MG63 (cell line): ENCODE measurements around the gene CHST12. TPM values are rescaled to one million over a fixed set of nuclear protein-coding genes. Genes with fewer than 3 reads are reported as not detected.
"Not testable (repeated sequence)": the region's sequence is repeated elsewhere in the genome, so short reads cannot be mapped to it uniquely, and the experiment has no call there.

ENCODE experiments used
- DNase-seq: peaks from one replicate; pipeline ENCODE4 v3.0.0-alpha.2; 2020
- H3K27me3 ChIP-seq: fragments of 250-450 bp; sonication (Bioruptor Pico); 2 replicates; pipeline ENCODE4 v1.5.1; 2020; ENCODE audit warnings: mild to moderate bottlenecking, moderate library complexity
- H3K36me3 ChIP-seq: fragments of 250-450 bp; sonication (Bioruptor Pico); 2 replicates; pipeline ENCODE4 v1.5.1; 2020; ENCODE audit warnings: mild to moderate bottlenecking, moderate library complexity
- H3K4me3 ChIP-seq: fragments of 250-450 bp; sonication (Bioruptor Pico); 2 replicates; pipeline ENCODE4 v1.5.1; 2020; ENCODE audit warnings: mild to moderate bottlenecking, moderate library complexity
- H3K9me3 ChIP-seq: fragments of 250-450 bp; sonication (Bioruptor Pico); 2 replicates; pipeline ENCODE4 v1.5.1; 2020; ENCODE audit warnings: mild to moderate bottlenecking, moderate library complexity
- total RNA-seq: library from RNA; depleted of rRNA; stranded (reverse); fragments of >200 nt; shearing (Covaris generic); gene quantifications from 2 replicates; pipeline ENCODE4 v1.2.3, GENCODE V29; 2014; ENCODE audit warnings: low replicate concordance

CHST12 gene
- total RNA-seq, 1 experiment from 2014 or later, result 25.5 TPM

DNA sequence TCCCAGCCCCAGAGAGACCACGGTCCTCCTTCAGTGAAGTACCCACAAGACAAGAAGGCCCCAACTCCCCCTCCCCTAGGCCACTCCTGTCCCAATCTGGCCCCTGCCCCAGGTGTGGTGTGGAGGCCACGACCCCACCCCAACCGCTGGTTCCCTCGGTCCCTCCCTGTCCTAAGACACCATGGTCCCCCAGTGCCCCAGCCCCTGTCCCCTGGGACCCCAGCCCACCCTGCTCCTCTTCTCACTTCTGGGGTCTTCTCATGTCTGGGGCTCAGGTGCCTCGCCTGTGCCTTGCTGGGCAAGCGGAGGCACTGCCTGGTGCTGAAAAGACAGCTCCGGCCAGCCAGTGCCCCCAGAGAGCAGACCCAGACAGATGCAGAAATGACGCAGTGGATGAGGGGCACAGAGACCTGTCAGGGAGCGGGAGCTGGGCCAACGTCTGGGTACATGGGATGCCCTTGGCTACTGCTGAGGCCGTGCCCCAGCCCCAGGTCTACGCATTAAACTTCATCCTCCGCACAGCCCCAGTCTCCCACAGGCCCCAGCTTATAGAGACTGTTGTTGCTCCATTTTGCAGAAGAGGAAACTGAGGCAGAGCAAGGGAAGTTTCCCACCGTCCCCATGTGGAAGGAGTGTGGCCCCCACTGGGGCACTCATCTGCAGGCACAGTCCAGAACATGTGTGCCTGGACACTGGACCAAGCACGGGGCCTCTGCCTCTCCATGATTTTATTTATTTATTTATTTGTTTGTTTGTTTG, 58.0 kb downstream of the CHST12 start:
- H3K9me3 ChIP-seq, result no peaks in the 10 kb centered on the region
- H3K36me3 ChIP-seq, result no peaks in the 10 kb centered on the region
- H3K27me3 ChIP-seq, result no peaks in the 10 kb centered on the region
- DNase-seq, result no peak
- H3K4me3 ChIP-seq, result no peak overlapping the region

DNA sequence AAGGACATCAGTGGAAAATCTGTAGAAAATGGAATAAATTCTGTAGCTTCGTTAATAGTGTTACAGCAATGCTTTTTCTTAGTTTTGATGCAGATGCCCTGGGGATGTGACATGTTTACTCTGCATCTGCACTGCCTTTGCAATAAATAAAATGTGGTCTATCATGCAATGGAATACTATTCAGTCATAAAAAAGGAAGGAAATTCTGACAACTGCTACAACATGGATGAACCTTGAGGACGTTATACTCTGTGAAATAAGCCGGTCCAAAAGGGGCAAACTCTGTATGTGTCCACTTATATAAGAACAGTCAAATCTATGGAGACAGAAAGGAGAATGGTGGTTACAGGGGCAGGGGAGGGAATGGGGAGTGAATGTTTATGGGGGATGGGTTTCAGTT, 59.3 kb downstream of the CHST12 start:
- H3K9me3 ChIP-seq, result no peaks in the 10 kb centered on the region
- no peaks in the 10 kb centered on the region for H3K36me3 ChIP-seq
- no peak overlapping the region for H3K4me3 ChIP-seq
- no peak for DNase-seq
- H3K27me3 ChIP-seq, result no peaks in the 10 kb centered on the region

DNA sequence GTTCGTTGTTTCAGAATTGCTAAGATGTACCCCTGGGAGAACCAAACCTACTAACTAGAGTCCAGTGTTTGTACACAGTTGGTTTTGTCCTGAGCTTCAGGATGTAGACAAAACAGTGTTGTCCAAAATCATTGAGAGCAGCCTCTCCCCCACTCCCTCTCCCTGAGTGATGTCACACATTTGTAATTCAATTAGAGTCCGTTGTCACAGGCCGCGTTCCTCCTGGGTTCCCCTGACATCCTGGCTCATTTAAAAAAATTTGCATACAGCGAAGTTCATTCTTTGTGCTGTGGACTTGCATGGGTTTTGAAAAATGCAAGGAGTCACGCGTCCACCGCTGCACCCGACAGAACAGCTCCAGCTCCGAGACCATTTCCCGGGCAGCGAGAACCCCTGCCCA, 62.5 kb downstream of the CHST12 start:
- H3K4me3 ChIP-seq, result no peak overlapping the region
- H3K9me3 ChIP-seq, result no peaks in the 10 kb centered on the region
- no peak for DNase-seq
- H3K27me3 ChIP-seq, result no peaks in the 10 kb centered on the region
- no peaks in the 10 kb centered on the region for H3K36me3 ChIP-seq

DNA sequence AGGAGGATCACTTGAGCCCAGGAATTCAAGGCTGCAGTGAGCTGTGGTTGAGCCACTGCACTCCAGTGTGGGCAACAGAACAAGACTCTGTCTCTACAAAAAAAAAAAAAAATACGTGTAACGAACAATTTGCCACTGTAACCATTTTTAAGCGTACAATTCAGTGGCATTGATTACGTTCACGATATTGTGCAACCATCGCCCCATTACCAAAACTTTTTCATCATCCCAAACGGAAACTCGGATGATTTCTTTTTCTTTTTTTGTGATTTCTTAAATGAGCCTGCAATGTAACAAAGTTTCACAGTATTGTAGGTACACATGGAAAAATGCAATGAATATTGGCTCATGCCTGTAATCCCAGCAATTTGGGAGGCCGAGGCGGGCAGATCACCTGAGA, 63.3 kb downstream of the CHST12 start:
- H3K36me3 ChIP-seq, result no peaks in the 10 kb centered on the region
- no peaks in the 10 kb centered on the region for H3K27me3 ChIP-seq
- no peak overlapping the region for H3K4me3 ChIP-seq
- DNase-seq, result no peak
- no peaks in the 10 kb centered on the region for H3K9me3 ChIP-seq

DNA sequence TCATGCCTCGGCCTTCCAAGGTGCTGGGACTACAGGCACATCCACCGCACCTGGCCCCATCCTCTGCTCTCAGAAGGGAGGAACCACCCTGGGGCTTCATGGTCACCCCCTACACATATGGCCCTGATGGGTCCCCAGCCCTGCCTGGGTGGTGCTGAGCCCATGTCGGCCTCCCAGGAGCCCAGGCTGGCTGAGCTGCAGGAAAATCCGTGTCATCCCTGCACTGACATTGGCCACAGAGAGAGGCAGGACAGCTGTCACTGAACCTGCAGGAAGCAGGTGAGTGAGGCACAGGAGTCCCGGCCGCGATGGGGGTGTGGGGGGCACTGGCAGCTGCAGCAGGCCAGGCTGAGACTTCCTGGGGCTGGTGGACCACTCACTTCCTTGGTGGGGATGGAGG, 64.8 kb downstream of the CHST12 start:
- Histone ChIP-seq H3K4me3 (no peak overlapping the region), H3K9me3 (no peaks in the 10 kb centered on the region), H3K27me3 (no peaks in the 10 kb centered on the region), H3K36me3 (no peaks in the 10 kb centered on the region)
- no peak for DNase-seq

DNA sequence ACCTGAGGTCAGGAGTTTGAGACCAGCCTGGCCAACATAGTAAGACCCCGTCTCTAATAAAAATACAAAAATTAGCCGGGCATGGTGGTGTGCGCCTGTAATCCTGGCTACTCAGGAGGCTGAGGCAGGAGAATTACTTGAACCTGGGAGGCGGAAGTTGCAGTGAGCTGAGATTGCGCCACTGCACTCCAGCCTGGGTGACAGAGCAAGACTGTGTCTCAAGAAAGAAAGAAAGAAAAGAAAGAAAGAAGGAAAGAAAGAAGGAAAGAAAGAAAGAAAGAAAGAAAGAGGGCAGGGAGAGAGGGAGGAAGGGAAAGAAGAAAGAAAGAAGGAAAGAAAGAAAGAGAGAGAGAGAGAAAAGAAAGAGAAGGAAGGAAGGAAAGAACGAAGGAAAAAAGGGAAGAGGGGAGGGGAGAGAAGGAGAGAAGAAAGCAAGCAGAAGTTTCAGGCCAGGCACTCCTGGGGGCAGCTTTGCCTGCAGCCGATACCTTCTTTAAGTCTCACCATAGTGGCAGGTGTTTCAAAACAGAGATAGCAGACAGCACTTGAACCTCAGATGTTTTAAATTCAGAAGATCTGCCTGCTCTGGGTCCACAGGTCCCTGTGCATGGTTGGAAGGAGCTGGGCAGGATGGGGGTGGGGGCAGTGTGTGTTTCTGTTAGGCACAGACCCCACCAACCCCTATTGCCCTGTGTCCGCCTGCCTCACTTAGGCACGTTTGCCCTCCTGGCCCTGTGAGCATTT, 66.2 kb downstream of the CHST12 start:
- H3K36me3 ChIP-seq, DNase-seq, H3K9me3 ChIP-seq, H3K4me3 ChIP-seq, H3K27me3 ChIP-seq: not testable (repeated sequence)

DNA sequence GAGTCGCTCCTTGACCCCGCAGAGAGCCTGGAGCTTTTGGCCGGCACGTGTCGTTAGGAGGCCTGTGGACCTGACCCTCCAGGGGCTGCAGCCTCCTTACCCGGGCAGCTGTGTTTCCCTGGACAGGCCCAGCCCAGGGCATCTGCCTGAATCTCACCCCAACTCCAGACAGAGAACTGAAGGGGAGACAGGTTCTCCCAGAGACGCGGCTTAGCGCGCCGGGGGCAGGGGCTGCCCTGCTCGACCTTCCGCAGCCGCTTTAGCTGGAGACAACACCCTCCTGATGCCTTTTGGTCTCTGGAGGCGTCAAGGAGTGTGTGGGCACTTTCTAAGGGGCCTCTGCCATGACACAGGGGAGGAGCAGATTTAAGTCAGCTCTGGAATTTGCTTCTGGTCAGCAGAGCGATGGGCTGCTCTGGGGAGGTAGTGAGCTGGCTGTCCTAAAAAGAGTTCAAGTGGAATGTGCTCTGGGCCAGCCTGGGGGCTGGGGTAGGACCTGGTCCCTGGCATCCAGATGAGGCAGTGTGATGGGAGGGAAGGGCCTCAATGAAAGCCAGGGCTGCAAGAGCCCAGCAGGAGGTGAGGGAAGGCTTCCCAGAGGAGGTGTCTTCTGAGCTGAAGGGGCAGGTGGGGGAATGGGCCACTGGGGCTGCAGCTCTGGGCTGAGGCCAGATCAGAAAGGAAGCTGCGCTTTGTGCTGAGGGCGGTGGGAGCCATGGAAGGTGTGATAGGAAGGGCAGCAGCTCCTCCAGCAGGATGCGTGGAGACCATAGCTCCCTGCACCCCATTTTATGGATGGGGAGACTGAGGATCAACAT, 67.0 kb downstream of the CHST12 start:
- Histone ChIP-seq H3K36me3 (no peaks in the 10 kb centered on the region), H3K4me3 (no peak overlapping the region), H3K27me3 (no peaks in the 10 kb centered on the region), H3K9me3 (no peaks in the 10 kb centered on the region)
- DNase-seq, result no peak

DNA sequence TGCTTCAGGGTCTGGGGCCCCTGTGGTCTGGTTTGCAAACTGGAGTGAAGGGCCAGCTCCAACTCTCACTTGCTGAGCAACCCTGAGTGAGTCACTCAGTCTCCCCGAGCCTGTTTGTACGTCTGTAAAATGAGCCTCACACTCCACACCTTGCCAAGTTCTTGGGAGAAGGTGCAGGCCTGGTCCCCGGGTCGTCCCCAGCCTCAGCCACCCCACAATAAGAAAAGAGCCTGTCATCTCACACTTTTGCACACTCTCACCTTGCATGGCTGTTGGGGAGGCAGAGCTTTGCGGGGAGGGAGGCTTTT, 67.6 kb downstream of the CHST12 start:
- H3K36me3 ChIP-seq, result no peaks in the 10 kb centered on the region
- no peaks in the 10 kb centered on the region for H3K9me3 ChIP-seq
- H3K4me3 ChIP-seq, result no peak overlapping the region
- H3K27me3 ChIP-seq, result no peaks in the 10 kb centered on the region
- peak; percentile 49 for DNase-seq

DNA sequence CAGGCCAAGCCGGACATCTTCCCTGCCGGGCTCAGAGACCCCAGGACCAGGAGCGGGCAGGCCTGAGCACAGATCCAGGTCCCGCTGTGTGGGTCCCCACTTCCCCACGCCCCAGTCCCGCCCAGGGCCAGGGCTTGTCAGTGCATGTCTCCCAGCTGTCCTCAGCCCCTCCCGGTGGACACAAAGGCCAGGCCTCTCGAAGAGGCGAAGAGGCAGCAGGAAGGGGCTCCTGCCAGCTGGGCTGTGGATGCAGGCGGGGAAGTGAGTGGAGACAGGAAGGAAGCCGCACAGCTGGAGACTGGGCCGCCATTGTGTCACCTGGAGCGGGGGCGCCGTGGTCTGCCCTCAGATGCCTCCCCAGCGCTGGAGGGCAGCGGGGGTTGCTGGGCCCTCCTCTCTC, 68.0 kb downstream of the CHST12 start:
- Histone ChIP-seq H3K27me3 (no peaks in the 10 kb centered on the region), H3K4me3 (no peak overlapping the region), H3K36me3 (no peaks in the 10 kb centered on the region), H3K9me3 (no peaks in the 10 kb centered on the region)
- peak; percentile 26 for DNase-seq

DNA sequence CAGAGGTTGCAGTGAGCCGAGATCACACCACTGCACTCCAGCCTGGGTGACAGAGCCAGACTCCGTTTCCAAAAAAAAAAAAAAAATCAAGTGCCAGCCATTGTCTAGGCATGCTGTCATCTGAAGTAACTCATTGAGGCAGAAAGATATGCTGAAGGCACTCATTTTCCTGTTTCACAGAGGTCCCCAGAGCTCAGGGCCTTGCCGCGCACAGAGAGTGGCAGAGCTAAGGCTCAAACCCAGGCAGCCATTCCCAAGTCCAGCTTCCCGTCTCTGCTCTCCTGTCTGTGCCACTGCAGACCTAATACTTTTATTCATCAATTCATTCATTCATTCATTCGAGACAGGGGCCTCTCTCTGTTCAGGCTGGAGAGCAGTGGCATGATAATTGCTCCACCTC, 69.3 kb downstream of the CHST12 start:
- no peak overlapping the region for H3K4me3 ChIP-seq
- no peak for DNase-seq
- no peaks in the 10 kb centered on the region for H3K9me3 ChIP-seq
- no peaks in the 10 kb centered on the region for H3K27me3 ChIP-seq
- no peaks in the 10 kb centered on the region for H3K36me3 ChIP-seq

DNA sequence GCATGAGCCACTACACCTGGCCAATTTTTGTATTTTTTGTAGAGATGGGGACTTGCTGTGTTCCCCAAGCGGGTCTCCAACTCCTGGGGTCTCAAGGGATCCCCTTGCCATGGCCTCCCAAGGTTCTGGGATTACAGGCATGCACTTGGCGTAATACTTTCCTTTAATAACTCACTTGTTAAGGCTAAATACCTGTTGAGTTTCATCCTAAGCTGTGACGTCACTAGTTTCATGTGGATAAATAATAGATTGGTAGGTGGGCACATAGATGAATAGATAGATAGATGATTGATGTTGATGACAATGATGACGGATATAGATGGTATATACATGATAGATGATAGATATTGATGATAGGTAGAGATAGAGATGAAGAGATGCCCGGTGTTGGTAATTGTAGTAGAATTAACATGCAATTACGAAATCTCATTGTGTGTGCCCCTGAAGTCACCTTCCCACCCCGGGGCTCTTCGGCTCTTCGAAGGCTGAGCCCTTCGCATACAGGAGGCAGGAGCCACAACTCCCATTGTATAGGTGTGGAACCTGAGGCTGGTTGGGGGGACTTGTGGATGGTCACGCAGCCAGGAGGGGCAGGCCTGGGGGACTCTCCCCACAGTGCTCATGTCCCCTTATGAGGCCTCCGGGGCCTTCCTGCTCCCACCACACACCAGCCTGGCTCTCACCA, 70.2 kb downstream of the CHST12 start:
- Histone ChIP-seq H3K36me3 (no peaks in the 10 kb centered on the region), H3K4me3 (no peak overlapping the region), H3K9me3 (no peaks in the 10 kb centered on the region), H3K27me3 (no peaks in the 10 kb centered on the region)
- DNase-seq, result no peak

DNA sequence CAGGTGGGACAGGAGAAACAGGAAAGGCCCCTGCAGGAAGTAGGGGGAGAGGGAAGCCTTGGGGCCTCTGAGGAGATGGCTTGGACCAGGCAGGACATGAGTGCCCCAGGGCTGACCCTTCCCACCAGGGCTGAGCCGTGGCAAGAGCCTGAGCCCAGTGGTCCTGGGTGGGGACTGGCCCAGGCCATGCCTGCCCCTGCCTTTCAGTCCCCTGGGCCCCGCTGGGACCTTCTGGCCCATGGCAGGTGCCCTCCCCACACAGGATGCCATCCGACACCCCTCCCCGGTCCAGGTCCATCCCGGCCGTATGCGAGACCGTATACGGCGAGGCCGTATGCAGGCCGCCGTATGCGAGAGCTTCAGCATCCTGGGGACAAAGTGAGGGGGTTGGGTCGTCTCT, 70.8 kb downstream of the CHST12 start:
- DNase-seq, result no peak
- no peaks in the 10 kb centered on the region for H3K9me3 ChIP-seq
- H3K4me3 ChIP-seq, result no peak overlapping the region
- H3K36me3 ChIP-seq, result no peaks in the 10 kb centered on the region
- no peaks in the 10 kb centered on the region for H3K27me3 ChIP-seq

DNA sequence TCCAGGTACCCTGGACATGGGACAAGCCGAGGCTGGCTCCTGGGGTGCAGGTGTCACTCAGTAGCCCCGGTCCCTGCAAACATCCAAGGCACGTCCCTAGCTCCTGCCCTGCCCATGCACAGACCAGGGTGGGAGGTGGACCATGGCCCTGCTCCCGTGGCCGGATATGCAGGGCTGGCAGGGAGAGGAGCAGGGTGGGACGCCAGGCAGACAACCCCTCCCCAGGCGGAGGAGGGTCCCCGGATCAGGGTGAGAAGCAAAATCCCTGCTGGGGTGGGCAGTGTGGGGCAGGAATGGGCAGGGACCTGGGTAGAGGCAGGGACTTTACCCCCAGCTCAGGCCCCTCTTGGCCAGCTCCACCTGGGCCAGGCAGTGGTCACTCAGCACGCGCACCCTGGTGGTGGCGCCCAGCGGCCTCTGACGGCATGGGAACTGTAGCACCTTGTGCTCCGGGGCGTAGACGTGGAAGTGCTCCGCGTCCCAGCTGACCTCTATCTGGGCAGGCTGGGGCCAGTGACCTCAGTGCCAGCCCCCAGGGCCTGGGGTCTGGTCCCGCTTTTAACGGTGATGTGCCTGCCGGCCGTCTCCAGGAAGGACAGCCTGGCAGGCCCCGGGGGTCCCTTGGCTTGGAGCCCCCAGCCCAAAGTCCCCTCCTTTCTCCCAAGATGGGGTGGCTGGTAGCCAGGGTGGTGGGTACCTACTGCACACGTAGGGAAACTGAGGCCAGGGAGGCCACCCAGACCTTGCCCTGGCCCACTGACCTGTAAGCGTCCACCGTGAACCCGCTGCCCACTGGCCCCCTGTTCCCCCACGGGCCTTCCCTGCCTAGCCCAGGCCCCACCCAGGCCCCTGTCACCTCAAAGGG, 71.6 kb downstream of the CHST12 start:
- DNase-seq, result no peak
- Histone ChIP-seq H3K27me3 (no peaks in the 10 kb centered on the region), H3K4me3 (no peak overlapping the region), H3K36me3 (no peaks in the 10 kb centered on the region), H3K9me3 (no peaks in the 10 kb centered on the region)

DNA sequence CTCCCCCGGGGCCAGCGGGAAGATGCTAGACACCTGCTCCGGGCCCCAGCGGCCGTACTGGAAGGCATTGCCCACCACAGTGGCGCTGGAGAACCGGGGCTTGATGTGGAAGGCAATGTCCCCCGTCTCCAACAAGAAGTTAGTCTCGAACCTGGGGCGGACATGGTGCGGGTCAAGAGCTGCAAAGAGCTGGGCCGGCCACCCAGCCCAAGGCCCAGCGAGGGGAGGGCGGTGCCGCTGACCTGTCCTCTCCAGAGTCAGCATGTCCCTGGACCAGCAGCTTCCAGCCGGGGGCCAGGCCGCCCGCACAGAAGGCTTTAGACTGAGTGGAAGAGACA, 72.2 kb downstream of the CHST12 start:
- Histone ChIP-seq H3K36me3 (no peaks in the 10 kb centered on the region), H3K9me3 (no peaks in the 10 kb centered on the region)
- no peak for DNase-seq

DNA sequence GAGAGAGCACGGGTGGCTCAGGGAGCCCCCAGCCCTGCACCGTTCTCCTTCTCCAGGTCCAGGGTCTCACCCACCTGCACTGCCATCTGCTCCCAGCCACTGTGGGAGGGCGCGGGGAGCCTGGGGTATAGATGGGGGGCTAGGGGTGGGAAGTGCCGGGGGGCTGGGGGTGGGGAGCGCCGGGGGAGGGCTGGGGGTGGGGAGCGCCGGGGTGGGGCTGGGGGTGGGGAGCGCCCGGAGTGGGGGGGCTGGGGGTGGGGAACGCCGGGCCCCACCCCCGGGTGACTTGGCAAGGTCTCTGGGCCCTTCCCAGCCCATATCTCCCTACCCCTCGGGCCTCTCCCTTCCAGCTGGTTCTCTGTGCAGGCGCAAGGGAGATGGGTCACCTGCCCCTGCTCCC, 72.9 kb downstream of the CHST12 start, which contains the start of gene GRIFIN:
Gene GRIFIN, minus strand, starts transcription at position 101 of the 400 bp plus-strand sequence. Its CDS starts 15 bp downstream, at position 86.
- DNase-seq, result no peak
- no peaks in the 10 kb centered on the region for H3K9me3 ChIP-seq
- H3K27me3 ChIP-seq, result no peaks in the 10 kb centered on the region
- no peaks in the 10 kb centered on the region for H3K36me3 ChIP-seq
- H3K4me3 ChIP-seq, result no peak within 1 kb of the TSS

More for the DNA sequence above, 72.2 kb downstream of the CHST12 start:
- Histone ChIP-seq H3K27me3 (no peaks in the 10 kb centered on the region), H3K4me3 (no peak overlapping the region)

DNA sequence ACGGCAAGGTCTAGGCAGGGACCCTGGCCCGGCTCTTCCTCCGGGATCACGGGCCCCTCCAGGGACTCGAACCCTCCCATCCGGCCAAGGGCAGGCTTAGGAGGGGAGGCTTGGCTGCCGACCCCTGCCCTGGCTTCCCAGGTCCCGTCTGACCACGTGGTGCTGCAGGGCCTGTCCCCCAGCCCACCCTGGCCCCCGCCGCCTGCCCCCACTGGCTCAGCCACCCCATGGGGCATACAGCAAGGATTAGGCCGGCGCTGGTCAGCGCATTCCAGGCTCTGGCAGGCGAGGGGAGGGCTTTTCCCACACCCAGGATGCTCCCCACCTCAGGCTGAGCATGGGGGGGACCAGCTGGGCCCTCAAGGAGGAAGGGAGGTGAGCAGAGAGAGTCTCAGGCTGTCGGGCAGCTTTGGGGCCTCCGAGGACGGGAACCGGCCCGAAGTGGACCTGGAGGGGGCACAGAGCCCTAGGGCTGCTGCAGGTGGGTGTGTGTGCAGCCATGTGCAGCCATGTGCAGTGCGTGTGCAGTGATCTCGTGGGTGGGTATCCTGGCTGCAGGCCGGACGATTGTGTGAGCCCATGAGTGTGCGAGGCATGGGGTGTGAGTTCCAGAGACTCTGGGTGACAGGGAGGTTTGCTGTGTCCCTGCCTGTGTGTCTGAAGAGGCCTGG, 73.5 kb downstream of the CHST12 start:
- DNase-seq, result no peak
- Histone ChIP-seq H3K4me3 (no peak overlapping the region), H3K27me3 (no peaks in the 10 kb centered on the region), H3K9me3 (no peaks in the 10 kb centered on the region), H3K36me3 (no peaks in the 10 kb centered on the region)
